Endothelial cell of umbilical vein (primary cell): ENCODE results near the gene TOP2B. TPM values are rescaled to one million over a fixed set of nuclear protein-coding genes. Genes with fewer than 3 reads are reported as not detected.

Experiments used
- BruUV-seq: library from RNA; stranded (reverse); fragments of 400-500 nt; replicated peaks from 2 replicates; lab custom pipeline; 2021; lab: Mats Ljungman, UMichigan
- CTCF ChIA-PET: fragments of 300-600, 350-600 bp; sonication (Branson Sonifier 250); formaldehyde crosslinking; loops from one replicate; lab custom pipeline; 2021; ENCODE audit warnings: antibody characterized with exemption, inconsistent platforms; lab: Charles Lee
- POLR2A ChIA-PET: fragments of 300-600, 350-600 bp; sonication (Branson Sonifier 250); formaldehyde crosslinking; loops from one replicate; lab custom pipeline; 2021; ENCODE audit warnings: antibody characterized with exemption, inconsistent platforms; lab: Charles Lee
- DNase-seq: peaks from one replicate; pipeline ENCODE4 v3.0.0-alpha.2; 2011; ENCODE audit warnings: low read depth, low spot score
- FAIRE-seq: peaks from 2 replicates; lab custom pipeline; 2011; peaks lifted over from hg19 to GRCh38; lab: Jason Lieb, UNC
- H2AFZ ChIP-seq: 2 replicates; pipeline ENCODE4 v1.6.0; 2012; ENCODE audit warnings: low read depth, low read length, control low read depth, inconsistent platforms
- H3K27ac ChIP-seq: 2 replicates; pipeline ENCODE4 v1.5.1; 2011; ENCODE audit warnings: low read depth, mild to moderate bottlenecking, control low read depth, low read length, moderate library complexity; ENCODE audit not compliant: insufficient read depth
- H3K27me3 ChIP-seq, 2 experiments: 2 replicates each; pipeline versions ENCODE4 v1.6.0 to v1.6.1; 2011; ENCODE audit warnings: low read length in 2 of 2, mixed read lengths in 1 of 2; ENCODE audit not compliant: control insufficient read depth in 2 of 2, insufficient read depth in 2 of 2
- H3K36me3 ChIP-seq, 2 experiments: 2 replicates in 1 of 2; 3 replicates in 1 of 2; pipeline ENCODE4 v1.5.1; 2011; ENCODE audit warnings: low read length in 2 of 2, mild to moderate bottlenecking in 1 of 2, moderate library complexity in 1 of 2; ENCODE audit not compliant: control insufficient read depth in 2 of 2, insufficient read depth in 2 of 2; ENCODE audit errors: extremely low read depth in 1 of 2
- H3K4me1 ChIP-seq: 3 replicates; pipeline ENCODE4 v1.5.1; 2011; ENCODE audit warnings: mild to moderate bottlenecking, low read length; ENCODE audit not compliant: control insufficient read depth, insufficient read depth; ENCODE audit errors: extremely low read depth
- H3K4me2 ChIP-seq: 2 replicates; pipeline ENCODE4 v1.6.1; 2011; ENCODE audit warnings: low read length, control low read depth, mixed read lengths; ENCODE audit not compliant: insufficient read depth
- H3K4me3 ChIP-seq, 3 experiments: fragments of 200-600 bp in 1 of 3; sonication (generic), shearing (Covaris generic) in 1 of 3; replicated peaks in 1 of 3; 2 replicates each; pipeline ENCODE4 v1.5.1; 2011 to 2016; ENCODE audit warnings: control low read depth in 3 of 3, low read length in 3 of 3, mild to moderate bottlenecking in 2 of 3, inconsistent platforms in 1 of 3, low read depth in 1 of 3, moderate library complexity in 1 of 3; ENCODE audit not compliant: insufficient read depth in 1 of 3
- H3K79me2 ChIP-seq: 2 replicates; pipeline ENCODE4 v1.6.0; 2012; ENCODE audit warnings: low read length, inconsistent platforms; ENCODE audit not compliant: control insufficient read depth, insufficient read depth
- H3K9ac ChIP-seq: replicated peaks from 2 replicates; pipeline ENCODE3; 2011; ENCODE audit warnings: low read length, control low read depth; ENCODE audit not compliant: insufficient read depth; ENCODE audit errors: extremely low read depth
- H3K9me1 ChIP-seq: replicated peaks from 3 replicates; pipeline ENCODE4 v1.6.0; 2011; ENCODE audit warnings: mild to moderate bottlenecking, low read length; ENCODE audit not compliant: control insufficient read depth, insufficient read depth; ENCODE audit errors: extremely low read depth
- H3K9me3 ChIP-seq: replicated peaks from 2 replicates; pipeline ENCODE4 v1.5.1; 2012; ENCODE audit warnings: low read length, inconsistent platforms; ENCODE audit not compliant: control insufficient read depth, insufficient read depth
- H4K20me1 ChIP-seq: replicated peaks from 2 replicates; pipeline ENCODE3; 2011; ENCODE audit warnings: mild to moderate bottlenecking, low read length; ENCODE audit not compliant: control insufficient read depth, insufficient read depth; ENCODE audit errors: extremely low read depth
- CTCF ChIP-seq, 2 donors: IDR thresholded peaks; 1 replicate in 1 of 2; 2 replicates in 1 of 2; pipeline ENCODE4 v1.5.1; 2011; ENCODE audit warnings: low read length in 2 of 2, mild to moderate bottlenecking in 2 of 2, moderate library complexity in 2 of 2, control low read depth in 1 of 2, inconsistent platforms in 1 of 2, low read depth in 1 of 2; ENCODE audit not compliant: insufficient read depth in 1 of 2; ENCODE audit errors: extremely low read depth in 1 of 2
- EZH2 ChIP-seq: IDR thresholded peaks from 2 replicates; pipeline ENCODE4 v1.6.1; 2012; ENCODE audit warnings: borderline replicate concordance, low read depth, mild to moderate bottlenecking, moderate library complexity, low read length, inconsistent platforms; ENCODE audit not compliant: severe bottlenecking
- FOS ChIP-seq: IDR thresholded peaks from 2 replicates; pipeline ENCODE4 v1.6.1; 2011; ENCODE audit warnings: mild to moderate bottlenecking, low read length, moderate library complexity, borderline replicate concordance; ENCODE audit not compliant: insufficient read depth
- GATA2 ChIP-seq: IDR thresholded peaks from 2 replicates; pipeline ENCODE4 v1.7.0; 2011; ENCODE audit warnings: low read depth, mild to moderate bottlenecking, moderate library complexity, mixed read lengths, low read length; ENCODE audit not compliant: insufficient read length, insufficient read depth
- JUN ChIP-seq: IDR thresholded peaks from 2 replicates; pipeline ENCODE4 v1.6.1; 2011; ENCODE audit warnings: borderline replicate concordance, low read depth; ENCODE audit not compliant: insufficient read length, insufficient read depth
- MAX ChIP-seq: IDR thresholded peaks from 2 replicates; pipeline ENCODE4 v1.6.1; 2011; ENCODE audit not compliant: insufficient read depth, insufficient read length
- MYC ChIP-seq: IDR thresholded peaks from one replicate; pipeline ENCODE4 v1.6.1; 2011; ENCODE audit warnings: mild to moderate bottlenecking, low read depth, low read length
- POLR2A ChIP-seq: IDR thresholded peaks from 2 replicates; pipeline ENCODE4 v1.6.1; 2012; ENCODE audit warnings: low read depth, mild to moderate bottlenecking, control low read depth, low read length
- POLR2AphosphoS5 ChIP-seq: IDR thresholded peaks from 2 replicates; pipeline ENCODE4 v1.6.1; 2012; ENCODE audit warnings: low read depth, mild to moderate bottlenecking, control low read depth, low read length, moderate library complexity; ENCODE audit not compliant: insufficient read depth
- dilution Hi-C: fragments of 300-500 bp; cut with MboI; formaldehyde crosslinking; loops from one replicate; pipeline ENCODE4 v1.15.0; 2019; ENCODE audit warnings: low sequenced_read_pairs; ENCODE audit not compliant: extremely low pct_ligation_motif_present
- intact Hi-C: fragments of 100-400 bp; cut with micrococcal nuclease; formaldehyde crosslinking; loops from one replicate; pipeline ENCODE4 v1.10.0; 2022
- polyA plus RNA-seq, 4 experiments: library from polyadenylated mRNA; depleted of rRNA in 3 of 4; stranded (reverse) in 3 of 4; unstranded in 1 of 4; fragments of >200 nt; gene quantifications; 2 replicates each; pipeline versions ENCODE4 v1.2.1 to v1.2.3, GENCODE V29; 2011 to 2012; ENCODE audit warnings: missing spikeins in 1 of 4
- total RNA-seq: library from RNA; stranded (reverse); gene quantifications from 2 replicates; pipeline ENCODE4 v1.2.3, GENCODE V29; 2021

Gene TOP2B
- total and polyA plus RNA-seq, 2 donors (not counting 3 experiments of a cell fraction or from before 2014, with no cell fraction given) = 20.4 to 98.9 TPM

- H2AFZ ChIP-seq = no peak overlapping the region
- H3K4me1 ChIP-seq = peaks cover 21% of the 10 kb centered on the region
- ChIA-PET POLR2A (no interaction called here), CTCF (interaction anchor here (2.1 kb wide), 1 partner anchor 40 kb away, joined by 9 read pairs; no protein-coding TSS in a partner anchor)
- no peaks in the 10 kb centered on the region for H4K20me1 ChIP-seq
- TF ChIP-seq CTCF (IDR thresholded peaks at IDR 0.05; ENCODE audit: extremely low read depth in 1 of 2, insufficient read depth in 1 of 2, low read depth in 1 of 2, low read length in 2 of 2) (no peak), FOS (no peak), MAX (no peak), MYC (no peak), GATA2 (no peak), JUN (no peak), EZH2 (no peak), POLR2AphosphoS5 (no peak), POLR2A (no peak)
- no peak overlapping the region for H3K9ac ChIP-seq
- intact Hi-C loops (no loop called here), dilution Hi-C loops (no loop called here)
- no peak overlapping the region for H3K4me2 ChIP-seq
- no peaks in the 10 kb centered on the region for H3K36me3 ChIP-seq
- BruUV-seq = no TSS peak
- DNase-seq (no peak), FAIRE-seq (no peak)
- H3K27ac ChIP-seq = no peak overlapping the region
- H3K79me2 ChIP-seq = no peaks in the 10 kb centered on the region
- H3K4me3 ChIP-seq = no peak overlapping the region
- H3K9me3 ChIP-seq = no peaks in the 10 kb centered on the region
- no peaks in the 10 kb centered on the region for H3K27me3 ChIP-seq
- H3K9me1 ChIP-seq = no peaks in the 10 kb centered on the region
Observed at GRCh38 chr3:25687742-25688141, 23.0 kb upstream of the TOP2B start.
